Activated naive CD4-positive, alpha-beta T cell treated with anti-CD3 and anti-CD28 coated beads, Interleukin-2, amount 50 U/mL, for 16 hours (primary cell): Measurements from ENCODE around the gene USP6NL.

Source experiments
- DNase-seq: peaks from one replicate; pipeline ENCODE4 v3.0.0-alpha.2; 2020

Gene USP6NL

DNA sequence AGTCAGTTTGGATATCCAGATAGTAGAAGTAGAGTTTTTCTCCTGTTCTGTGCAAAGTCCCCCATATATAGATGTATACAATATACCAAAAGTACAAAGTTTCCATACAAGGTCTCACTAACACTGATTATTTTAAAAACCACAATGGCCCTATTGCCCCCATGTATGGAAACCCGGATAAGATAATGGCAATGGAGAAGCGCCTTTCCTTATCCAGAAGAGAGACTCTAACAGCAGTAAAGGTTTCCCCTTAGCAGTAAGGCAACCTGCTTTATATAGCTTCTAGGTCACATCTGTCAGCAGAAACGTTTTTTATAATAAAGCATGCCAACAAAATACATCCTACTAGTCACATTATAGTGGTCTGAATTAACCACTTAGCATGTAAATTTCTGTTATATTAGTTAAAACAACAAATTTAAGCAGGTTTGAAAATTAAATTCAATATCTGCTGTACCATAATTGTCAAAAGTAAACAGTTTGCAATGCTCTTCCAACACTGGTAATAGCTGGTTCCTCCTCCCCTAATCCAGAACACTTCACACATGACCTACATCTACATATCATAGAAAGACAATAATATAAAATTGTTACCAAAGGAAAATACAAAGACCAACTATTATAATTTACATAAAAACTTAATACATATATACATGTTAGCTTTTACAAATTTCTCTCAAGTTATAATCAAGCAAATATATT is 22.4 kb downstream of the USP6NL start:
- DNase-seq, result no peak

DNA sequence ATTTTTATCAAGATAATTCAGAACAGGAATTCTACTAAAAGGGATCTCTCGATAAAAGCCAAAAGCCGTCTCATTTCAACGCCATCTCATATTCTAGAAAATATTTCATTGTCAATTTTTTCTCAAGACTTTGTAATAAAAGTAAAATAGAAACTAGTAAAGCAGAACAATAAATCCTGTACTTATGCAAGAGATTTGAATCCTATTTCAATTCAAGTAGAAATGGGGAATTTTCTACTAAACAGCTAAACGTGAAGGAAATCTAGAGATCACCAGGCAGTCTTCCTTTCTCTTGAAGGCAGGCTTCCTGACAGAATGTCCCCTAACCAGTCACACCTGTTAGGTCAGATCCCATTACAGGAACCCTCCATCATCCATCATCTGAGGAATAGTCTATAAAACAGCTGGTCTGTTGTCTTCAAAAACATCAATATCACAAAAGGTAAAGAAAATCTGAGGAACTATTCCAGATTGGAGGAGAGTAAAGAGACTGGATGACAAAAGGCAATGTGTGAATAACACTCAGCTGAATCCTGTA is 23.7 kb downstream of the USP6NL start:
- DNase-seq, result no peak

DNA sequence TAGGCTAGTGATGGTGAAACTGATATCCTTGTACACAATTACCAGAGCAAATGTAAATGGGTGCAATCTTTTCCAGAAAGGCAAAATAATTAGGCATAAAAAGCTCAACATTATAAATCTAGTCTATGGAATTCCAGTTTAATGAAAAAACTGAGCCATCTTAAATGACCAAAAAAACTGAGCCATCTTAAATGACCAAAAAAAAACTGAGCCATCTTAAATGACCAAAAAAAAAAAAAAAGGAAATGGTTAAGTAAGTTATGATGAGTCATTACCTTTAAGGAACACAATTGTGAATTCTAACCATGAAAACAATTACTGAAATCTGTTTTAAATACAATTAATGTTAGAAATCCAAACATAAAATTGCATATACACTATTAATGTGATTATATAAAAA is 25.3 kb downstream of the USP6NL start:
- no peak for DNase-seq

DNA sequence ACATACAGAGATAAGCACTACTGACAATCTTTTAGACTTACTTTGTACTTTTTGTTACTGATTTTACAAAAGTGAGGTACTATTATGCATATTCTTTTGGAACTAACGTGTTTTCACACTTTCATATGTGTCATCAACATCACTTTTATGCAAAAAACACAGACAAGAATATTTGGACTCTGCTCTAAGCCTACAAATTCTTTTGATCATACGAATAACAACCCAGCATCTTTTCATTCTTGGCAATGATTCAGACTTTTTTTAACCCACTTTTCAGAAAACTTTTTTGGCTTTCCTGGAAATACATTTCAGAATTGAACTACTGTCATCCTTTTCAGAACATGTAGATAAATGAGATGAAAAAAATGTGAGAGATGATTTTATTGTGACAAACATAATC is 30.2 kb downstream of the USP6NL start:
- no peak for DNase-seq

DNA sequence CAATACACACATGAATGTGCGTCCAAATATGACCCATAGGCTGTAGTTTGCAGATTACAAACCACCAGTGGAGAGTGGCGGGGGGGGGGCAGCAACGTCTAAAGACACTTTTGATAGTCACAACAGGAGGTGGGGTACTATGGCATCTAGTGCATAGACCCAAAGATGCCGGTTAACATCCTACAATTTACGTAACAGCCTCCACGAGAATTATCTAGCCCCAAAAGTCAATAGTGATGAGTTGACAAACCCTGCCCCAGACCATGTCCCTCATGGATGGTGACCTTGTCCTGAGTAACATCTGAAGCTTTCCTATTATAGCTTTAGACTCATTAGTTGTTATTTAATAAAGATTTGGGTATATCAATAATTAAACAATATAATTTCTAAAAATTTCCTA is 31.6 kb downstream of the USP6NL start:
- DNase-seq, result no peak

GRCh38 chr10:11578802-11579255 is 32.6 kb downstream of the USP6NL start:
- DNase-seq, result peak; percentile 73

DNA sequence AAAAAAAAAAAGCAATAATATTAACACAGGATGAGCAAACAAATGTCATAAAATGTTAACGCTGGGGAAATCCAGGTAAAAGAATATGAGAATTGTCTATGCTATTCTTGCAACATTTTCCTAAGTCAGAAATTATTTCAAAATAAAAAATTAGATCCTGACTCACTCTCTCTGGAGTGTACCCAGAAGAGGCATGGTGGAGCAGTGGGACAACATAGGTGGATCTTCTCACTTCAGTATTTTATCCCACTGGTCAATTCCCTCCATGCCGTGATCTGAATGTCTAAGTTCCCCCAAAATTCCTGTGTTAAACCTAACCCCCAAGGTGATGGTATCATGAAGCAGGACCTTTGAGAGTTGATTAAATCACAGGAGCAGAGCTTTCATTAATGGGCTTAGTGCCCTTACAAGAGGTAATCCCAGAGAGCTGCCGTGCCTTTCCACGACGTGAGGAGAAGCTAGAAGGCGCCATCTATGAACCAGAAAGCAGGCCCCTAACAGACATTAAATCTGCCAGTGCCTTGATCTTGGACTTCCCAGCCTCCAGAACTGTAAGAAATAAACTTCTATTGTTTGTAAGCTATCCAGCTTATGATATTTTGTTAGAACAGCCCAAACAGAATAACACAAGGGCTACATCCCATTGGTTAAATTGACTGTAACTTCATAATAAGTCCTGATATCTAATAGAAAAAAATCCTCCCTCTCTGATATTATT is 35.2 kb downstream of the USP6NL start:
- no peak for DNase-seq

GRCh38 chr10:11573497-11573896 is 38.0 kb downstream of the USP6NL start:
- DNase-seq, result no peak

DNA sequence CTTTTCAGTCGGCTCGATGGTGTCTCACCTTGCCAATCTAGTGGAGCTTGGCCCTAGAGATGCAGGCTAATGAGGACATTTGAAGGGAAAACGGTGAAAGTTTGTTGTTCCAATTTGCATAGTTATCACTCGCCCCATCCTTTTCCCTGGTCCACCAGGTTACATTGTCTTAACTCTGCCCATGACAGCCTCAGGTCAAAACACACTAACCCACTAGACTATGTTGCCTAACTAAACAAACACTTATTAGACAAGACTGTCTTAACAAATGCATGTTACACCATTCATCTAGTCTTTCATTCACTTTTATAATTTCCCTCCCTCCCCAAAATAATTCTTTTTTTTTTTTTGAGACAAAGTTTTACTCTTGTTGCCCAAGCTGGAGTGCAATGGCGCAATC is 40.7 kb downstream of the USP6NL start:
- DNase-seq, result no peak

DNA sequence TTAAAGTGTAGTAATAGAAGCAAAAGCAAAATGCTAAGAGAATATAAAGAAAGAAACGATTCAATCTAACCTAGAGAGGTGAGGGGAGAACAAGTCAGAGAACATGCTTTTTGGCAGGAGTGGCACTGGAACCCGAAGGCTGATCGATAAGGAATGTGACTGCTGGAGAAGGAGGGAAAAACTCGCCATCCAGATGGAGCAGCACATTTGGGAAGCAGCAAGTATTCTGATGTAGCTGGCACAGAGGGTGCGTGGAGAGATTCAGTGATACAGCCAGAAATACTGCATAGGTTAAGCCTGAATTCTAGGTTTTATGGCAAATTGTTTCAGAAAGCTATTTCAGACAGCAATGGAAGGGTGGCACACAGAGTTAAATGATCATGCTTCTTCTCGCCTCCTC is 42.0 kb downstream of the USP6NL start:
- DNase-seq, result no peak

- no peak for DNase-seq
These were observed 42.9 kb downstream of the USP6NL start for GRCh38 chr10:11568578-11568977.

GRCh38 chr10:11564741-11565140 is 46.7 kb downstream of the USP6NL start:
- no peak for DNase-seq

DNA sequence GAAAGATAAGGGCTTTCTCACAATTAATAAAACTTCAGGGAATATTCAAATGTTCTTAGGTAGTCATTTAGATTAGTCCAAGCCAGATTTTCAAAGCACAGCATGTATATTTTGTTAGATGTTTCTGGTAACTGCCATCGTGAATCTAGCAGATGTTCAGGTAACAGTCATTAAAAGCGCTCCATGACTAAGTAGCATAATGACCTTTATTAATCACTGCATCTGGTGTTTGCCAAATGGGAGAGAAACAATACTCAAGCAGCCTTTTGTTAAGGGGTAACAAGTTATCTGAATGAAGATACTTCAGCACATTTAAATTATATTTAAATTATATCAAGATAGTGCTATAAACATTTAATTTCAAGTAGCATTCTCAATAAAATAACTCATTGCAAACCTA is 47.5 kb downstream of the USP6NL start:
- DNase-seq, result no peak

- DNase-seq, result no peak
These were observed 48.6 kb downstream of the USP6NL start for GRCh38 chr10:11562888-11563287.

DNA sequence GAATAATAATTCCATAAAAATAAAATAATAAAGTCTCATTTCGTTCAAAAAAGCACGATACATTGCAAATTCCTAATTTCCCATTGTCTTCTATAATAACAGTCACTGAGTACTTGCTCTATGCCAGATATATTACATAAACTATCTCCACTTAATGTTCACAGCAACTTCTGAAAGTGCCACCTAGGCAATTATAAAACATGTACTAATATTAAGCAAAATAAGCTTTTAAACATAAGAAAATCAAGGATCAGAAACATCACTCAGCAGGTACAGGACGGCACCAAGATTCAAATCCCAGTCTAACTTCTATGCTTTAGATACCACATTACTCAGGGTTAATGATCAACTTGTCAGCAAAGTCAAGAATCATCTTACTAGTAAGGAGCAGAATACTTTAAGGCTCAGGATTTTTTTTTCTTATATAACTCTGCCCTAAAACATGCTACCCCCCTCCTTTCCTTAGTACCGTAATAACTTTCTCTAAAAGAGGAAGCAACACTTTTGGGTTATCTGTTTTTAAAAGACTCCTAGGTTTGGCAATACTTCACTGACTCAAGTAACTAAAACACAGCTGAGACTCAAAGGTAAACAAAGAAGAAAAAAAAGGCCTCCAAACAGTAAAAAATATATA is 51.3 kb downstream of the USP6NL start:
- no peak for DNase-seq

- DNase-seq, result no peak
These were observed 53.5 kb downstream of the USP6NL start for GRCh38 chr10:11557967-11558366.

DNA sequence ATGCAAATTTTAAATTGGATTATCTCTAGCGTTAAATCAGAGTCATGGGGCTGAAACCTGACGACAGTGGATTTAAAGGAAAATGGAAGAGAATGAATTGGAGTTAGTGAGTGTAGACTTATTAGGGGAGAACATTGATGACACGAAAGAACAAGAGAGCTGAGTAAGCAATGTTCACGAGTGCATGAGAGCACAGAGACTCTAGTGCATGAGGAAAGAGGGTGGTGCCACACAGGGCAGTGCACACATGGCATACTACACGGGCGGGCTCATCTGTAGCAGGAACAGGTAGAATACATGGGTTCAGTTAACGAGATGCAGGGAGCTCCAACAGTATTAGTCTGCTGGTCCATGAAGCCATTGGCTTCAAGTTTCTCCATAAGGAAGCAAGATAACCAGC is 53.9 kb downstream of the USP6NL start:
- DNase-seq, result no peak

DNA sequence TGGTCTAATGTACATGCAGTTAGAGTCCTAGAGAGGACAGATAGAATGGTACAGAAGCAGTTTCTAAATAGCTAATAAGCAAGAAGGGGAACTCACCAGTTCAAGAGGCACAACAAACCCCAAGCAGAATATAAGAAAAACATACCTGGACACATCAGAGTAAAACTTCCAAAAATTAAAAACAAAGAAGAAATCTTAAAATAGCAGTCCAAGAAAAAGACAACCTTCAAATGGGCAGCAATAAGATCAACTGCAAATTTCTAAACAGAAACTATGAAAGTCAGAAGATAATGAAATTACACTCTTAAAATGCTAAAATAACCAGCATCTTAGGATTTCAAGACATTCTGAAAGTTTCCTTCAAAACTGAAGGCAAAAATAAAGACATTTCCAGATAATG is 55.9 kb downstream of the USP6NL start:
- DNase-seq, result no peak

GRCh38 chr10:11553773-11554381 is 57.6 kb downstream of the USP6NL start:
- no peak for DNase-seq

DNA sequence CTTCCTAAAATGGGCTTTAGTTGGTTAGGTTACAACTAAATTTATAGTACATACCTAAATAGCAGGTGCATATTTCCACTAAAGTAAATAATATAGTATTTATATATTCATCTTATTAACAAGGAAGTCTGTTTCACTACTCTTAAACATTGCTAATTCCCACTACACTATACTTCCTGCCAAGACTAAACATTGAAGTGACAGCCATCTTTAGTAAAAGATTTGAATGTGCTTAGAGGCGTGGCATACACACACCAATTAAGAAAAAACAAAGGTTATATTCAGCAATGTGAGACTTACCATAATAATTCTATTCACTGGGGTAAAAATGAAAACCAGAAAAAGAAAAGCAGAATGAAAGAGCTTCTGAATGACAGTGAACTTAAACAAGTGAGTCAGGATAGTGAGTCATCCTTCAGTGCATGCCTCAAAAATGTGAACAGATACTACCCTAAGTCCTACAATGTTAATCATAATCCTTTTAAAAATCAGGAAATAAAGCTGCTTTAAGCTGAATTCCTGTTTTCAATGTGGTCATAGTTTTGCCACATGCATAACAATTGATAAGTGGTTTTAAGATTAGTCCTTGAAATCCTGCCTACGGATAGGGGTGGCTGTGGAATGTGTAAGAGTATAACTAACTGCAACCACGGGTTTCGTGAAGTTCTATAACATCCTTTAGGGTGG is 59.4 kb downstream of the USP6NL start:
- no peak for DNase-seq

DNA sequence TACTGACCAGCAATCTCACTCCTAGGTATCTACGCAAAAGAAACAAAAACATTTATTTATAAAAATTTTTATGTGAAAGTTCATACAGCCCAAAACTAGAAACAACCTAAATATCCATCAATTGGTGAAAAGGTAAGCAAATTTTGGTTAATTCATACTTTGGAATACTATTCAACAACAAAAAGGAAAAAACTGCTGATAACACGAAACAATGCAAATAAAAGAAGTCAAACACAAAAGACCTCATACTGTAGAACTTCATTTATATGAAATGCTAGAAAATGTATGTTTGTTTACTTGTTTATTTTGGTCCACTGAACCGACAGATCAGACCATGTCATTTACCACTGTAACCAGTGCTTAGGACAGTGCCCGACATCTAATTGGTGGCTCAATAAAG is 60.3 kb downstream of the USP6NL start:
- no peak for DNase-seq

DNA sequence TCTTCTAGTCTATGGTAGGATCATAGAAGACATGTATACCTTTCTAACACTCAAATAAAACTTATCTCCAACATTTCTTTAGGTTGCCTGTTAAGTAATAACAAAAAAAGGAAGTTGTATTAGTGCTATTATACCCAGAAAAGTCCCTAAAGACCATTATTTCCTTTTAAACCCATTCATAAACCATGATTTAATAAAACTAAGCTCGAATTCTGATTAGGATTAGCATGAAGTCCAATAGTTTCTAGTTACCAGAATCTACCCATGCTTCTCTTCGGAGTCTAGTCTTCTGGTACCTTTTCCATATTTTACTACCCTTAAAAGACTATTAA is 62.7 kb downstream of the USP6NL start:
- no peak for DNase-seq
